K562 (cell line): ENCODE data around the gene HOXA10. TPM values are rescaled to one million over a fixed set of nuclear protein-coding genes. Genes with fewer than 3 reads are reported as not detected.
A peak's percentile ranks its signal among the peaks of the same experiment; 100 is the strongest.

ENCODE experiments used
- ATAC-seq: fragments of 200-7000 bp; cut with Tn5 transposase; 3 replicates; pipeline ENCODE4 v1.9.1; 2020; ENCODE audit warnings: moderate library complexity
- BruUV-seq: library from RNA; stranded (reverse); fragments of 400-500 nt; replicated peaks from 2 replicates; lab custom pipeline; 2021; lab: Mats Ljungman, UMichigan
- CTCF ChIA-PET: fragments of 300-600 bp; formaldehyde crosslinking; extraction: SDS; loops from one replicate; lab custom pipeline; 2021; ENCODE audit warnings: low intra/inter-chr PET ratio; lab: Yijun Ruan, JAX
- POLR2A ChIA-PET: fragments of 300-600, 350-650 bp; sonication (Branson Sonifier 250); formaldehyde crosslinking; extraction: SDS; loops from one replicate; lab custom pipeline; 2021; ENCODE audit warnings: antibody characterized with exemption, inconsistent platforms; lab: Yijun Ruan, JAX
- DNase-seq, 4 experiments: peaks; one replicate each; pipeline versions ENCODE4 v3.0.0 to v3.0.0-alpha.2; 2011 to 2018; ENCODE audit warnings: low spot score in 3 of 4, mixed read lengths in 3 of 4; ENCODE audit errors: extremely low read depth in 1 of 4
- FAIRE-seq: peaks from 2 replicates; lab custom pipeline; 2011; peaks lifted over from hg19 to GRCh38; lab: Jason Lieb, UNC
- H2AFZ ChIP-seq: 2 replicates; pipeline ENCODE4 v1.6.0; 2011; ENCODE audit warnings: low read depth, low read length, control low read depth, inconsistent platforms
- H3K27ac ChIP-seq: fragments of 200-600 bp; 3 replicates; pipeline ENCODE4 v1.8.0; 2011; ENCODE audit warnings: low read depth, mild to moderate bottlenecking, control low read depth, inconsistent platforms, low read length, moderate library complexity, mixed read lengths; ENCODE audit errors: extremely low read depth
- H3K27me3 ChIP-seq, 2 experiments: fragments of 300-600 bp in 1 of 2; 2 replicates in 1 of 2; 3 replicates in 1 of 2; pipeline versions ENCODE4 v1.6.0 to v1.8.0; 2011; ENCODE audit warnings: inconsistent platforms in 2 of 2, low read length in 2 of 2, mild to moderate bottlenecking in 1 of 2, mixed read lengths in 1 of 2, moderate library complexity in 1 of 2; ENCODE audit not compliant: control insufficient read depth in 2 of 2, insufficient read depth in 2 of 2
- H3K36me3 ChIP-seq: fragments of 300-600 bp; 3 replicates; pipeline ENCODE4 v1.8.0; 2011; ENCODE audit warnings: mild to moderate bottlenecking, low read length, inconsistent platforms; ENCODE audit not compliant: control insufficient read depth, insufficient read depth
- H3K4me1 ChIP-seq, 2 experiments: fragments of 200-600 bp in 1 of 2; replicated peaks in 1 of 2; 2 replicates in 1 of 2; 3 replicates in 1 of 2; pipeline versions ENCODE4 v1.5.1 to v1.8.0; 2011; ENCODE audit warnings: inconsistent platforms in 2 of 2, low read length in 2 of 2, mild to moderate bottlenecking in 1 of 2, mixed read lengths in 1 of 2, moderate library complexity in 1 of 2; ENCODE audit not compliant: control insufficient read depth in 2 of 2, insufficient read depth in 2 of 2
- H3K4me2 ChIP-seq: 2 replicates; pipeline ENCODE4 v1.6.1; 2011; ENCODE audit warnings: low read length, control low read depth, inconsistent platforms, mixed read lengths; ENCODE audit not compliant: insufficient read depth
- H3K4me3 ChIP-seq: fragments of 200-600 bp; sonication (generic), shearing (Covaris generic); 2 replicates; pipeline ENCODE4 v1.5.1; 2016; ENCODE audit warnings: control low read depth, inconsistent platforms
- H3K79me2 ChIP-seq: fragments of 200-600 bp; 3 replicates; pipeline ENCODE4 v1.8.0; 2011; ENCODE audit warnings: low read length, inconsistent platforms; ENCODE audit not compliant: control insufficient read depth, insufficient read depth
- H3K9ac ChIP-seq, 2 experiments: 2 replicates each; pipeline versions ENCODE4 v1.6.0 to v1.6.1; 2011; ENCODE audit warnings: low read depth in 2 of 2, low read length in 2 of 2, control low read depth in 1 of 2, inconsistent platforms in 1 of 2, mild to moderate bottlenecking in 1 of 2, mixed read lengths in 1 of 2; ENCODE audit not compliant: insufficient read depth in 1 of 2
- H3K9me1 ChIP-seq: one replicate; pipeline ENCODE4 v1.6.0; 2011; ENCODE audit warnings: inconsistent platforms, mild to moderate bottlenecking, low read length, moderate library complexity; ENCODE audit not compliant: control insufficient read depth, insufficient read depth
- H3K9me3 ChIP-seq: replicated peaks from 2 replicates; pipeline ENCODE4 v1.5.1; 2011; ENCODE audit warnings: low read depth, low read length, inconsistent platforms; ENCODE audit not compliant: control insufficient read depth, insufficient read depth
- H4K20me1 ChIP-seq: replicated peaks from 2 replicates; pipeline ENCODE4 v1.6.1; 2011; ENCODE audit warnings: low read length, inconsistent platforms, mixed read lengths; ENCODE audit not compliant: control insufficient read depth, insufficient read depth
- HDAC2 ChIP-seq: fragments of 450-650 bp; IDR thresholded peaks from 2 replicates; pipeline ENCODE4 v1.6.1; 2016; ENCODE audit warnings: mild to moderate bottlenecking
- PTTG1 ChIP-seq: fragments of 450-650 bp; IDR thresholded peaks from 2 replicates; pipeline ENCODE4 v1.6.1; 2016; ENCODE audit warnings: low read depth, mild to moderate bottlenecking, missing genetic modification characterization, missing compliant biosample characterization
- ZNF778 ChIP-seq: fragments of 450-650 bp; formaldehyde crosslinking; IDR thresholded peaks from 2 replicates; pipeline ENCODE4 v1.4.0; 2020; ENCODE audit warnings: mild to moderate bottlenecking, moderate library complexity
- WGBS: fragments of 100-300 bp; shearing (Covaris generic); methylation state at CpG from one replicate; pipeline ENCODE4 v1.1.6; 2016; ENCODE audit warnings: low coverage, mixed read lengths; ENCODE audit not compliant: insufficient coverage; ENCODE audit errors: missing lambda C conversion rate; 5-methylcytosine and 5-hydroxymethylcytosine counted together
- in situ Hi-C: fragments of 300-500 bp; cut with MboI; formaldehyde crosslinking; loops from 4 replicates; pipeline ENCODE4 v1.15.0; 2018; ENCODE audit warnings: inconsistent platforms, mixed read lengths
- intact Hi-C: fragments of 100-400 bp; cut with micrococcal nuclease; formaldehyde crosslinking; loops from 2 replicates; pipeline ENCODE4 v1.14.2; 2022
- polyA plus RNA-seq, 8 experiments: library from polyadenylated mRNA; depleted of rRNA in 4 of 8; stranded (reverse) in 5 of 8; unstranded in 3 of 8; fragments of >200 nt; fragmentation: Nextera tagmentation in 2 of 8; fragmentation: Illumina TruSeq in 1 of 8; extraction: Ambion mirVana in 2 of 8; extraction: Trizol in 1 of 8; gene quantifications; 2 replicates each; pipeline versions ENCODE4 v1.2.1 to v1.2.3, GENCODE V29; 2011 to 2014; ENCODE audit warnings: inconsistent platforms in 1 of 8, missing spikeins in 1 of 8
- total RNA-seq, 7 experiments: library from RNA; depleted of rRNA in 6 of 7; stranded (reverse); fragments of >200 nt in 6 of 7; fragmentation: Illumina TruSeq in 2 of 7; extraction: Trizol in 2 of 7; gene quantifications; 2 replicates each; pipeline versions ENCODE4 v1.2.1 to v1.2.3, GENCODE V29; 2011 to 2021; ENCODE audit warnings: low replicate concordance in 1 of 7
- TF ChIP-seq, protein P1 (sequence below): IDR thresholded peaks from 3 replicates; pipeline ENCODE4 v1.6.1; 2011; ENCODE audit warnings: borderline replicate concordance, mild to moderate bottlenecking, moderate library complexity; ENCODE audit not compliant: insufficient read length; ENCODE audit errors: extremely low read depth
- TF ChIP-seq, protein P2 (sequence below): fragments of 450-650 bp; IDR thresholded peaks from 2 replicates; pipeline ENCODE4 v1.6.1; 2017; ENCODE audit warnings: antibody characterized with exemption

Gene HOXA10
- total and polyA plus RNA-seq, 9 of the 15 experiments (the other 6 are each of a cell fraction or from before 2014, with no cell fraction given) = not detected

DNA sequence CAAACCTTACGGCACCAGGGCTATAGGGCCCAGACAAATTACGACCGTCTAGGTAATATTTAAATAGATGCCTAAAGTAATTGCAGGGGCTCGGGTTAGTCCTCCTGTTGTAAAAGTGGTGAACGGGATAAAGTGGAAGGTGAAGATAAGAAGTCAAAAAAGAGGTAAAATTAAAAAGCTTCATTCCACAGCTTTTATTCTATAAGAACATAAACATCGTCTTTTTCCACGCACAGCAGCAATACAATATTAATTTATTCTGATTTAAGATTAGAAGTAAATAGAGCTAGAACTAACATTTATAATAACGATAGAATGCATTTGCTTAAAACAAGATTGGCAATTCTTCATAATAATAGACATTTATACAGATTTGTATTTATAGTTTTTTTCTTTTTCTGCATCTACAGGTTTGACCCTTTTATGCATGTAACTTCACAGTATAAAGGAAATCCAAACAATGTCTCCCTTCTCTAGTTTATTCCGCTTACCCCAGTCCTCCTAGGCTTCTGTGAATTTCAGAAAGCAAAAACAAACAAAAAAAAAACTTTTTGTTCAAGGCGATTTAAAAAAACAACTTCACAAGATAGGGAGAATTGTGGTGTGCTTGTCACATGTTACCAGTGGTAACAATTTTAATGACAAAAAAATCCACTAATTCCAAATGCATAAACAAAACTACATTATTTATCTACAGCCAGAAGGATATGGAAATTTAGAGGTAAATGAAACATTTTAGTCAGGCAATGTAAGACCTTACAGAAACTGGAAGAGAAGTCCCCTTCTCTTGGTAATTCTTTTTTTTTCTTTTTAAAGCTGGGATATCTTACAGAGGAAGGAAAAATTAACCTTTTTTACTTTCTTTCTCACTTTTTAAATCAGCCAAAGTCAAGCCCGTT lies 3.4 kb downstream of the HOXA10 start:
- H3K27ac ChIP-seq = no peak overlapping the region

DNA sequence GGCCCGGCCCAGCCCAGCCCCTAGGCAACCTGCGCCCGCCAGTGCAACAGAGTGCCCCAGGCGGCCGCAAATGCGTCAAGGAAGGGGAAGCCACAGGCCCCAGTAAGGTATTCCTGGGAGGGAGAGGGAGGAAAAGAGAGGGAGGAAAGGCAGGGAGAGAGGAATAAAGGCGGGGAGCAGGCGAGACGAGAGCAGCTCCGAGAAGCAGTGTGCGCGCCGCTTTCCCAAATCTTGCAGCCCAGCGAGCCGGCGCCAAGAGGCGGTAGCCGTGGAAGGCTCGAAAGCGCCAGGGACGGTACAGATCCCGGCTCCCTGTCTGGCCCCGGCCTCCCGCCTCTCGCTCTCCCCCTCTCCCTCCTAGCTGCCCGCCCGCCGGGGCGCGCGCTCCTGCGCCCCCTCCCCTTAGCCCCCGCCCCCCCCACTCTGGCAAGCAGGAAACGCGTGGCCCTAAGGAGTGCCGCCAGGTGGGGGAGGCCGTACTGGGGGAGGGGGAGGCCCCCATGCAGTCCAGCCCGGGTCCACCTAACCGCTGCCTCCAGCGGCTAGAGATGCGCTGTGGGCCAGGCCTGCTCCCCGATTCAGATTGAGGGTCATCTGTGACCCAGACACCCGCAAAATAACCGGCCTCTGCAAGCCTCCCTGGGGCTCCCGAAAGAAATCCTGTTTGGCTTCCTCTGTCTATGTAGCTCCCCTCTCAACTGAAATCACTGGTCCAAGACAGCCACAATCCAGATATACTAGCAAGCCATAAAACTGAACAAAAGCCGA lies 4.3 kb downstream of the HOXA10 start:
- 39% methylated on average over 20 of the region's 46 CpGs for WGBS
- Histone ChIP-seq H4K20me1 (no peaks in the 10 kb centered on the region), H3K27ac (no peak overlapping the region), H3K4me2 (no peak overlapping the region), H3K27me3 (peaks cover 24 to 71% of the 10 kb centered on the region in 2 experiments; a peak in 4 of 5 replicates), H2AFZ (no peak overlapping the region), H3K4me3 (no peak overlapping the region), H3K4me1 (peaks cover 0 to 5% of the 10 kb centered on the region in 2 experiments; a peak in 1 of 5 replicates), H3K9ac (no peak overlapping the region), H3K36me3 (no peaks in the 10 kb centered on the region), H3K9me1 (no peaks in the 10 kb centered on the region), H3K79me2 (no peaks in the 10 kb centered on the region), H3K9me3 (no peaks in the 10 kb centered on the region)
- POLR2A ChIA-PET = interaction anchor here (0.8 kb wide), 1 partner anchor 9 kb away, joined by 3 read pairs; no protein-coding TSS in a partner anchor
- in situ Hi-C loops (loop anchor here (5.0 to 25.0 kb wide), 4 partner anchors 658 to 1283 kb away; no protein-coding TSS in a partner anchor), intact Hi-C loops (no loop called here)
- FAIRE-seq (no peak), DNase-seq (no peak), ATAC-seq (no peak)
- BruUV-seq = no TSS peak
- CTCF ChIA-PET = no interaction called here
- TF ChIP-seq, protein P1, sequence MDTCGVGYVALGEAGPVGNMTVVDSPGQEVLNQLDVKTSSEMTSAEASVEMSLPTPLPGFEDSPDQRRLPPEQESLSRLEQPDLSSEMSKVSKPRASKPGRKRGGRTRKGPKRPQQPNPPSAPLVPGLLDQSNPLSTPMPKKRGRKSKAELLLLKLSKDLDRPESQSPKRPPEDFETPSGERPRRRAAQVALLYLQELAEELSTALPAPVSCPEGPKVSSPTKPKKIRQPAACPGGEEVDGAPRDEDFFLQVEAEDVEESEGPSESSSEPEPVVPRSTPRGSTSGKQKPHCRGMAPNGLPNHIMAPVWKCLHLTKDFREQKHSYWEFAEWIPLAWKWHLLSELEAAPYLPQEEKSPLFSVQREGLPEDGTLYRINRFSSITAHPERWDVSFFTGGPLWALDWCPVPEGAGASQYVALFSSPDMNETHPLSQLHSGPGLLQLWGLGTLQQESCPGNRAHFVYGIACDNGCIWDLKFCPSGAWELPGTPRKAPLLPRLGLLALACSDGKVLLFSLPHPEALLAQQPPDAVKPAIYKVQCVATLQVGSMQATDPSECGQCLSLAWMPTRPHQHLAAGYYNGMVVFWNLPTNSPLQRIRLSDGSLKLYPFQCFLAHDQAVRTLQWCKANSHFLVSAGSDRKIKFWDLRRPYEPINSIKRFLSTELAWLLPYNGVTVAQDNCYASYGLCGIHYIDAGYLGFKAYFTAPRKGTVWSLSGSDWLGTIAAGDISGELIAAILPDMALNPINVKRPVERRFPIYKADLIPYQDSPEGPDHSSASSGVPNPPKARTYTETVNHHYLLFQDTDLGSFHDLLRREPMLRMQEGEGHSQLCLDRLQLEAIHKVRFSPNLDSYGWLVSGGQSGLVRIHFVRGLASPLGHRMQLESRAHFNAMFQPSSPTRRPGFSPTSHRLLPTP = no peak
- TF ChIP-seq ZNF778 (CRISPR knock-in tag) = no peak
- TF ChIP-seq PTTG1 = no peak
- TF ChIP-seq, protein P2, sequence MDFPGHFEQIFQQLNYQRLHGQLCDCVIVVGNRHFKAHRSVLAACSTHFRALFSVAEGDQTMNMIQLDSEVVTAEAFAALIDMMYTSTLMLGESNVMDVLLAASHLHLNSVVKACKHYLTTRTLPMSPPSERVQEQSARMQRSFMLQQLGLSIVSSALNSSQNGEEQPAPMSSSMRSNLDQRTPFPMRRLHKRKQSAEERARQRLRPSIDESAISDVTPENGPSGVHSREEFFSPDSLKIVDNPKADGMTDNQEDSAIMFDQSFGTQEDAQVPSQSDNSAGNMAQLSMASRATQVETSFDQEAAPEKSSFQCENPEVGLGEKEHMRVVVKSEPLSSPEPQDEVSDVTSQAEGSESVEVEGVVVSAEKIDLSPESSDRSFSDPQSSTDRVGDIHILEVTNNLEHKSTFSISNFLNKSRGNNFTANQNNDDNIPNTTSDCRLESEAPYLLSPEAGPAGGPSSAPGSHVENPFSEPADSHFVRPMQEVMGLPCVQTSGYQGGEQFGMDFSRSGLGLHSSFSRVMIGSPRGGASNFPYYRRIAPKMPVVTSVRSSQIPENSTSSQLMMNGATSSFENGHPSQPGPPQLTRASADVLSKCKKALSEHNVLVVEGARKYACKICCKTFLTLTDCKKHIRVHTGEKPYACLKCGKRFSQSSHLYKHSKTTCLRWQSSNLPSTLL = no peak

More for the DNA sequence above, 3.4 kb downstream of the HOXA10 start:
- CTCF ChIA-PET = no interaction called here
- no peak overlapping the region for H3K9ac ChIP-seq
- TF ChIP-seq HDAC2 = no peak
- BruUV-seq = no TSS peak
- no peaks in the 10 kb centered on the region for H3K36me3 ChIP-seq
- DNase-seq (no peak), ATAC-seq (no peak), FAIRE-seq (peak; percentile 77)
- H3K79me2 ChIP-seq = no peaks in the 10 kb centered on the region
- WGBS = 4% methylated on average over 10 of the region's 11 CpGs
- no peaks in the 10 kb centered on the region for H3K9me3 ChIP-seq
- peaks cover 28 to 72% of the 10 kb centered on the region in 2 experiments; a peak in 4 of 5 replicates for H3K27me3 ChIP-seq
- no peak overlapping the region for H2AFZ ChIP-seq
- no peak overlapping the region for H3K4me2 ChIP-seq
- POLR2A ChIA-PET = interaction anchor here (0.8 kb wide), 1 partner anchor 10 kb away, joined by 3 read pairs; no protein-coding TSS in a partner anchor
- no peaks in the 10 kb centered on the region for H4K20me1 ChIP-seq
- peaks cover 0 to 3% of the 10 kb centered on the region in 2 experiments; a peak in 1 of 5 replicates for H3K4me1 ChIP-seq
- H3K4me3 ChIP-seq = no peak overlapping the region
- in situ Hi-C loops (loop anchor here (25.0 kb wide), 3 partner anchors 658 to 1283 kb away; no protein-coding TSS in a partner anchor), intact Hi-C loops (no loop called here)
- H3K9me1 ChIP-seq = no peaks in the 10 kb centered on the region
